Uterus (tissue), 4 donors: ENCODE measurements around the gene PLA2G3. TPM values are rescaled to one million over a fixed set of nuclear protein-coding genes. Genes with fewer than 3 reads are reported as not detected.

Experiments
- DNase-seq, 2 donors: peaks; one replicate each; pipeline ENCODE4 v3.0.0-alpha.2; 2019 to 2020
- H3K27ac ChIP-seq, 2 donors: fragments of 200-600 bp; sonication (generic); 1 replicate in 1 of 2; 2 replicates in 1 of 2; pipeline ENCODE4 v1.5.1; 2016 to 2018
- H3K27me3 ChIP-seq, 2 donors: fragments of 200-600 bp; sonication (generic); one replicate each; pipeline ENCODE4 v1.5.1; 2018 to 2019; ENCODE audit warnings: control low read depth in 1 of 2
- H3K36me3 ChIP-seq, 2 donors: fragments of 200-600 bp; sonication (generic); one replicate each; pipeline ENCODE4 v1.5.1; 2019; ENCODE audit warnings: control low read depth in 1 of 2
- H3K4me1 ChIP-seq, 2 donors: fragments of 200-600 bp; sonication (generic); one replicate each; pipeline ENCODE4 v1.5.1; 2018 to 2019; ENCODE audit warnings: control low read depth in 1 of 2
- H3K4me3 ChIP-seq, 2 donors: fragments of 200-600 bp; sonication (generic); 1 replicate in 1 of 2; 2 replicates in 1 of 2; pipeline ENCODE4 v1.5.1; 2018 to 2019; ENCODE audit warnings: mild to moderate bottlenecking in 1 of 2
- H3K9me3 ChIP-seq, 2 donors: fragments of 200-600 bp; sonication (generic); one replicate each; pipeline ENCODE4 v1.5.1; 2019; ENCODE audit warnings: control low read depth in 1 of 2
- POLR2A ChIP-seq, 2 donors: fragments of 450-650 bp; IDR thresholded peaks; one replicate each; pipeline ENCODE4 v1.6.1; 2016; ENCODE audit warnings: antibody characterized with exemption in 2 of 2, mild to moderate bottlenecking in 1 of 2, moderate library complexity in 1 of 2
- intact Hi-C: fragments of 100-400 bp; cut with DNase I; formaldehyde crosslinking; loops from one replicate; pipeline ENCODE4 v1.15.1; 2023; ENCODE audit warnings: low total_unique reads
- total RNA-seq, 4 donors: library from RNA; depleted of rRNA in 3 of 4; stranded (reverse); fragments of >200 nt in 3 of 4; gene quantifications; one replicate each; pipeline versions ENCODE4 v1.1.0 to v1.2.4, GENCODE V29; 2014 to 2023
- TF ChIP-seq, protein P1 (sequence below), 4 experiments: fragments of 200-600 bp in 2 of 4; fragments of 450-650 bp in 2 of 4; sonication (generic) in 2 of 4; IDR thresholded peaks; one replicate each; pipeline ENCODE4 v1.5.1; 2016 to 2019; ENCODE audit warnings: antibody characterized with exemption in 4 of 4, mild to moderate bottlenecking in 2 of 4, moderate library complexity in 1 of 4
- donor health status: DM: yes; HTN: yes; CAD: no.

PLA2G3 gene
- total RNA-seq, 4 donors from 2014 or later, result not detected

DNA sequence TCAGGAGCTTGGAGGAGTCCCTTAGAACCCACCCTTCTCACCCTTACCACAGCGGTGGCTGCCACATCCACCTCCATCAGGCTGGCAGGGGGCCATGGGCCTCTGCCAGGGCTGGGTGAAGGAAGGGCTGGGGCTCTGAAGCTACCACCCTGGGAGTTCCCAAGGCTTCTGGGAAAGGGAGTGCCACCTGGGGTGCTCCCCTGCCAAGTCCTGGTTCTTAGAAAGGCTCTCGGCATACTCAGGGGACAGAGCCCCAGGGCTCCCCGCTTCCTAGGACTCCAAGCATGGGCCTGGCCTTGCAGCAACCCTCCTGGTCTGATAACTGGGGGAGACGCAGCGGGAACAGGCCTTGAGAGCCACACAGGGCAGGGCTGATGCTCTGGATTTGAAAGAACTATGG, 438 bp upstream of the PLA2G3 start:
- no peaks in the 10 kb centered on the region for H3K4me1 ChIP-seq
- H3K36me3 ChIP-seq, result no peaks in the 10 kb centered on the region
- no peak for DNase-seq
- H3K27ac ChIP-seq, result no peak overlapping the region
- intact Hi-C loops, result no loop called here
- H3K9me3 ChIP-seq, result no peaks in the 10 kb centered on the region
- H3K4me3 ChIP-seq, result no peak overlapping the region
- TF ChIP-seq, protein P1, sequence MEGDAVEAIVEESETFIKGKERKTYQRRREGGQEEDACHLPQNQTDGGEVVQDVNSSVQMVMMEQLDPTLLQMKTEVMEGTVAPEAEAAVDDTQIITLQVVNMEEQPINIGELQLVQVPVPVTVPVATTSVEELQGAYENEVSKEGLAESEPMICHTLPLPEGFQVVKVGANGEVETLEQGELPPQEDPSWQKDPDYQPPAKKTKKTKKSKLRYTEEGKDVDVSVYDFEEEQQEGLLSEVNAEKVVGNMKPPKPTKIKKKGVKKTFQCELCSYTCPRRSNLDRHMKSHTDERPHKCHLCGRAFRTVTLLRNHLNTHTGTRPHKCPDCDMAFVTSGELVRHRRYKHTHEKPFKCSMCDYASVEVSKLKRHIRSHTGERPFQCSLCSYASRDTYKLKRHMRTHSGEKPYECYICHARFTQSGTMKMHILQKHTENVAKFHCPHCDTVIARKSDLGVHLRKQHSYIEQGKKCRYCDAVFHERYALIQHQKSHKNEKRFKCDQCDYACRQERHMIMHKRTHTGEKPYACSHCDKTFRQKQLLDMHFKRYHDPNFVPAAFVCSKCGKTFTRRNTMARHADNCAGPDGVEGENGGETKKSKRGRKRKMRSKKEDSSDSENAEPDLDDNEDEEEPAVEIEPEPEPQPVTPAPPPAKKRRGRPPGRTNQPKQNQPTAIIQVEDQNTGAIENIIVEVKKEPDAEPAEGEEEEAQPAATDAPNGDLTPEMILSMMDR (IDR thresholded peaks at IDR 0.05), result no peak
- TF ChIP-seq POLR2A (IDR thresholded peaks at IDR 0.05), result no peak
- no peaks in the 10 kb centered on the region for H3K27me3 ChIP-seq

DNA sequence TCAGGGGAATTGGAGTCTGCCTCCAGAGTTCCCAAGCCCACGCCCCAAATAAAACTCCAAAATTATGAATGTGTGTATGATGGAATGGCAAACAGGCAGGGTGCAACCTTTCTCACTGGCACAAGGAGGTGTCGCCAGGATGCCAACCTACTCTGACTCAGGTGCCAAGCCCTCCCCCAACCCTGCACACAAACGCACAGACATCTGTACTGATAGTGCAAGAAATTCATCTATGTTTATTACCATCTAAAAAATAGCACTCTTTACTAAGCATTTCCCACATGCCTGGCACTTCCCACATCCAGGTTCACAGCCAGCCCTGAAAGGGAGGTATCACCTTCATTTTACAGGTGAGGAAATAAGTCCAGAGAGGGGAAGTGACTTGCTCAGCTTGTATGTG, 1.2 kb downstream of the PLA2G3 start:
- Histone ChIP-seq H3K27ac (no peak overlapping the region), H3K4me1 (no peaks in the 10 kb centered on the region), H3K36me3 (no peaks in the 10 kb centered on the region), H3K4me3 (no peak overlapping the region), H3K27me3 (no peaks in the 10 kb centered on the region), H3K9me3 (no peaks in the 10 kb centered on the region)
- no peak for TF ChIP-seq POLR2A (IDR thresholded peaks at IDR 0.05)
- TF ChIP-seq, protein P1 (IDR thresholded peaks at IDR 0.05), result no peak
- no peak for DNase-seq
- intact Hi-C loops, result no loop called here

DNA sequence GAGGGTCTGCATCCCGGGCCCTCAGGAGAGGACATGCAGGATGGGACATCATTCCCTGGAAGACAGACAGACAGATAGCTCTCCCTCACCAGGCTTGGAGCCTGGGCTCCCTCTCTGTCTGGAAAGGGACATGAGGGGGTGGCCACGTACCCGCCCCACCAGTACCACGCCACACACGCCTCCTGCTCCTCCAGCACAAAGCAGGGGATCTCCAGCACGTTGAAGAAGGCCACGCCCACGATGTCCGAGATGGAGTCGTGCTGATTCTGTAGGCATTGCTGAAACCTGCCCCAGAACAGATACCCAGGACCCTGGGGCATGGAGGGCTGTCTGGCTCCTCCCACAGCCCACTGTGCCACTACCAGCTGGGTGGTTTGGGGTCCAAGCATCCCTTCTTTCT, 2.2 kb downstream of the PLA2G3 start:
- no peaks in the 10 kb centered on the region for H3K27me3 ChIP-seq
- H3K36me3 ChIP-seq, result no peaks in the 10 kb centered on the region
- H3K9me3 ChIP-seq, result no peaks in the 10 kb centered on the region
- TF ChIP-seq, protein P1 (IDR thresholded peaks at IDR 0.05), result no peak
- H3K27ac ChIP-seq, result no peak overlapping the region
- H3K4me3 ChIP-seq, result no peak overlapping the region
- H3K4me1 ChIP-seq, result no peaks in the 10 kb centered on the region
- DNase-seq, result no peak
- intact Hi-C loops, result no loop called here

DNA sequence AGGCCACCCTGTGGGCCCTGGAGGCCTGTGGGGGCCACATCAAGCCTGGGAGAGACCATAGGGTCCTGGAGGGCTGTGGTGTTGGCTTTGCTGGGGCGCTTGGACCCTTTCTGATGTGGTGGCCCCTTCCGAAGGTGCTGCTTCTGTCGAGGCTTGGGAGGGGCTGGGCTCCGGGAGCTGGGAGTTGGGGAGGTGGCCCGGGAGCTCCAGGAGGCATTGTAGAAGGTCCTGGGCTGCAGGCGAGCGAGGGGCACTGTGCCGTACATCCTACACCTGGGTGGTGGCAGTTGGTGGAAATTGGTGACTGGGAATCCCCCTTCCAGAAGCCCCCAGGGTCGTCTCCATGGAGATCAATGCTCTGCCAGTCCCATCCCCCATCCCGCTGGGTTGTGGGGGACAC, 2.6 kb downstream of the PLA2G3 start:
- H3K36me3 ChIP-seq, result no peaks in the 10 kb centered on the region
- H3K9me3 ChIP-seq, result no peaks in the 10 kb centered on the region
- no peak overlapping the region for H3K4me3 ChIP-seq
- TF ChIP-seq, protein P1 (IDR thresholded peaks at IDR 0.05), result no peak
- TF ChIP-seq POLR2A (IDR thresholded peaks at IDR 0.05), result no peak
- no peaks in the 10 kb centered on the region for H3K27me3 ChIP-seq
- H3K4me1 ChIP-seq, result no peaks in the 10 kb centered on the region
- no peak overlapping the region for H3K27ac ChIP-seq
- intact Hi-C loops, result no loop called here
- DNase-seq, result no peak

DNA sequence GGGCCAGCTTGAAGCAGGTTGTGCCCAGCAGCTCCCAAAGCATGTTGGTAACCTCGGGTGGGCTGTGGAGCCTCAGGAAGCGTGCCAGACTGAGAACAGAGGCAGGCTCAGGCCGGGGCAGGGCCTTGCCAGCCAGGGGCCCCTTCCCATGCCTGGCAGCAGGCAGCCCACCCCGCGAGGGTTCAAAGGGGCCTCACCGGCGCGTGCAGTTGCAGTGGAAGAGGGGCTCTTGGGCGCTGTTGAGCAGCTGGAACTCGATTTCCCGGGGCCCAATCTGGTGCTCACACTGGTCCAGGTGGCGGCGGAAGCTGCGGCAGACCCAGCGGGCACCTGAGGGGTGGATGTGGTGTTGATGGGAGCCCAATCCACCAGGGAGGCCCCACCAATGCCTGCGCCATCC, 3.6 kb downstream of the PLA2G3 start:
- no peak overlapping the region for H3K4me3 ChIP-seq
- no peaks in the 10 kb centered on the region for H3K27me3 ChIP-seq
- no peaks in the 10 kb centered on the region for H3K9me3 ChIP-seq
- no peak overlapping the region for H3K27ac ChIP-seq
- no peaks in the 10 kb centered on the region for H3K36me3 ChIP-seq
- TF ChIP-seq POLR2A (IDR thresholded peaks at IDR 0.05), result no peak
- TF ChIP-seq, protein P1 (IDR thresholded peaks at IDR 0.05), result no peak
- no peaks in the 10 kb centered on the region for H3K4me1 ChIP-seq
- no peak for DNase-seq
- intact Hi-C loops, result no loop called here
